HepG2 (cell line): ENCODE results near the gene GTF2H3. TPM values are rescaled to one million over a fixed set of nuclear protein-coding genes. Genes with fewer than 3 reads are reported as not detected.
A peak's percentile ranks its signal among the peaks of the same experiment; 100 is the strongest.

Experiments used
- ATF7 ChIP-seq, 2 experiments: fragments of 450-650 bp in 1 of 2; sonication (generic) in 1 of 2; formaldehyde crosslinking in 1 of 2; IDR thresholded peaks; 2 replicates each; pipeline versions ENCODE4 v1.4.0 to v1.6.1; 2016 to 2020; ENCODE audit warnings: antibody characterized with exemption in 1 of 2, mild to moderate bottlenecking in 1 of 2, missing genetic modification reagents in 1 of 2
- DDIT3 ChIP-seq: sonication (generic); formaldehyde crosslinking; IDR thresholded peaks from 2 replicates; pipeline ENCODE4 v1.4.0; 2020; ENCODE audit warnings: mild to moderate bottlenecking, missing genetic modification reagents
- DMAP1 ChIP-seq: IDR thresholded peaks from 2 replicates; pipeline ENCODE4 v1.6.1; 2016
- ETV5 ChIP-seq: IDR thresholded peaks from 2 replicates; pipeline ENCODE4 v1.6.1; 2018; ENCODE audit warnings: missing biosample characterization, missing genetic modification reagents, inconsistent platforms, borderline replicate concordance
- FUBP1 ChIP-seq: sonication (generic); formaldehyde crosslinking; IDR thresholded peaks from 2 replicates; pipeline ENCODE4 v1.5.1; 2020; ENCODE audit warnings: missing genetic modification reagents, mild to moderate bottlenecking, borderline replicate concordance
- HMGXB4 ChIP-seq, 2 experiments: sonication (generic) in 1 of 2; formaldehyde crosslinking in 1 of 2; IDR thresholded peaks; 2 replicates each; pipeline versions ENCODE4 v1.4.0 to v1.6.1; 2018 to 2020; ENCODE audit warnings: missing genetic modification reagents in 2 of 2, borderline replicate concordance in 1 of 2, low read depth in 1 of 2, mild to moderate bottlenecking in 1 of 2, missing biosample characterization in 1 of 2
- HNF4A ChIP-seq: sonication (generic); formaldehyde crosslinking; IDR thresholded peaks from 2 replicates; pipeline ENCODE4 v1.4.0; 2020; ENCODE audit warnings: missing genetic modification reagents
- KAT2B ChIP-seq: fragments of 150-350 bp; IDR thresholded peaks from 2 replicates; pipeline ENCODE4 v1.6.1; 2014; ENCODE audit warnings: low read depth, low read length, borderline replicate concordance
- NFE2 ChIP-seq: sonication (generic); formaldehyde crosslinking; IDR thresholded peaks from 2 replicates; pipeline ENCODE4 v1.4.0; 2020; ENCODE audit warnings: missing genetic modification reagents
- RNF219 ChIP-seq: sonication (generic); formaldehyde crosslinking; IDR thresholded peaks from 2 replicates; pipeline ENCODE4 v1.5.0; 2020; ENCODE audit warnings: mild to moderate bottlenecking, missing genetic modification reagents
- SKI ChIP-seq: fragments of 450-650 bp; IDR thresholded peaks from one replicate; pipeline ENCODE4 v1.6.1; 2018; ENCODE audit warnings: mild to moderate bottlenecking; ENCODE audit not compliant: partially characterized antibody
- SRSF9 ChIP-seq: fragments of 200-400 bp; formaldehyde crosslinking; IDR thresholded peaks from 2 replicates; pipeline ENCODE4 v1.6.1; 2018; ENCODE audit warnings: borderline replicate concordance, mild to moderate bottlenecking, low read depth, low read length; ENCODE audit not compliant: insufficient read depth, poor library complexity, severe bottlenecking
- YEATS4 ChIP-seq: sonication (generic); formaldehyde crosslinking; IDR thresholded peaks from 2 replicates; pipeline ENCODE4 v1.4.0; 2020; ENCODE audit warnings: missing genetic modification reagents, borderline replicate concordance
- ZBTB1 ChIP-seq: sonication (generic); formaldehyde crosslinking; IDR thresholded peaks from 2 replicates; pipeline ENCODE4 v1.4.0; 2020; ENCODE audit warnings: missing genetic modification reagents, borderline replicate concordance
- ZFP91 ChIP-seq: sonication (generic); formaldehyde crosslinking; IDR thresholded peaks from 2 replicates; pipeline ENCODE4 v1.9.0; 2022; ENCODE audit warnings: missing genetic modification reagents, mild to moderate bottlenecking, borderline replicate concordance
- ZNF20 ChIP-seq: sonication (generic); formaldehyde crosslinking; IDR thresholded peaks from 2 replicates; pipeline ENCODE4 v1.4.0; 2020; ENCODE audit warnings: mild to moderate bottlenecking, moderate library complexity, missing genetic modification reagents
- ZNF230 ChIP-seq: sonication (generic); formaldehyde crosslinking; IDR thresholded peaks from 2 replicates; pipeline ENCODE4 v1.4.0; 2020; ENCODE audit warnings: mild to moderate bottlenecking, missing genetic modification reagents
- ZNF382 ChIP-seq: sonication (generic); formaldehyde crosslinking; IDR thresholded peaks from 2 replicates; pipeline ENCODE4 v1.5.0; 2020; ENCODE audit warnings: missing genetic modification reagents, mild to moderate bottlenecking, borderline replicate concordance
- ZNF484 ChIP-seq: sonication (generic); formaldehyde crosslinking; IDR thresholded peaks from 2 replicates; pipeline ENCODE4 v1.5.1; 2020; ENCODE audit warnings: mild to moderate bottlenecking, low read depth, missing genetic modification reagents, borderline replicate concordance
- ZNF761 ChIP-seq: sonication (generic); formaldehyde crosslinking; conservative IDR thresholded peaks from 2 replicates; pipeline ENCODE4 v1.4.0; 2020; ENCODE audit warnings: mild to moderate bottlenecking, missing genetic modification reagents
- polyA plus RNA-seq, 8 experiments: library from polyadenylated mRNA; depleted of rRNA in 3 of 8; stranded (reverse) in 7 of 8; unstranded in 1 of 8; fragments of >200 nt; fragmentation: Illumina TruSeq in 4 of 8; extraction: Trizol in 4 of 8; gene quantifications; 2 replicates each; pipeline versions ENCODE4 v1.2.1 to v1.2.3, GENCODE V29; 2011 to 2016; ENCODE audit warnings: low read depth in 4 of 8, missing spikeins in 1 of 8, mixed read lengths in 1 of 8; ENCODE audit not compliant: insufficient read depth in 1 of 8
- total RNA-seq, 5 experiments: library from RNA; depleted of rRNA; stranded (reverse); fragments of >200 nt; fragmentation: Illumina TruSeq; extraction: Trizol; gene quantifications; 2 replicates each; pipeline ENCODE4 v1.2.3, GENCODE V29; 2016; ENCODE audit warnings: low read depth in 1 of 5

The GTF2H3 gene
- total and polyA plus RNA-seq, 2 of the 13 experiments (the other 11 are each of a cell fraction or from before 2014, with no cell fraction given), result 35.8 to 58.8 TPM

GRCh38 chr12:123601602-123602489 is 31.8 kb upstream of the GTF2H3 start, which contains the start of gene DDX55 (continued):
- TF ChIP-seq SRSF9 (no peak), RNF219 (CRISPR knock-in tag) (no peak), HNF4A (peak; percentile 54), ZNF761 (CRISPR knock-in tag) (peak; percentile 94), SKI (peak; percentile 24), KAT2B (no peak), DMAP1 (CRISPR knock-in tag) (peak; percentile 100), ATF7 (IDR thresholded peaks at IDR 0.05) (no peak), ATF7 (CRISPR knock-in tag; IDR thresholded peaks at IDR 0.05) (no peak), ZBTB1 (peak; percentile 33; the same call in 1 of the 2 replicates), ETV5 (CRISPR knock-in tag) (peak; percentile 87), HMGXB4 (CRISPR knock-in tag; IDR thresholded peaks at IDR 0.05; ENCODE audit: borderline replicate concordance in 1 of 2, low read depth in 1 of 2) (peak; percentile 96 to 99), ZNF20 (CRISPR knock-in tag) (no peak), NFE2 (CRISPR knock-in tag) (no peak), FUBP1 (peak; percentile 46; the same call in 1 of the 2 replicates), ZFP91 (CRISPR knock-in tag) (peak; percentile 95), DDIT3 (CRISPR knock-in tag) (no peak), YEATS4 (peak; percentile 99), ZNF382 (no peak), ZNF230 (CRISPR knock-in tag) (peak; percentile 93), ZNF484 (no peak)
